Aorta (tissue), 5 donors: Measurements from ENCODE around the gene CIRBP. TPM values are rescaled to one million over a fixed set of nuclear protein-coding genes. Genes with fewer than 3 reads are reported as not detected.

ENCODE experiments used
- ATAC-seq: fragments of 200-7000 bp; cut with Tn5 transposase; one replicate; pipeline ENCODE4 v1.9.1; 2022; ENCODE audit warnings: moderate library complexity; ENCODE audit not compliant: low FRiP score
- DNase-seq, 2 donors: peaks; one replicate each; pipeline ENCODE4 v3.0.0-alpha.2; 2020
- H3K27ac ChIP-seq, 2 donors: one replicate each; pipeline ENCODE4 v1.5.1; 2013; ENCODE audit warnings: low read length in 2 of 2, mild to moderate bottlenecking in 2 of 2, moderate library complexity in 2 of 2, control low read depth in 1 of 2, inconsistent platforms in 1 of 2, low read depth in 1 of 2
- H3K27me3 ChIP-seq, 2 donors: one replicate each; pipeline ENCODE4 v1.6.1; 2013; ENCODE audit warnings: control low read depth in 1 of 2, low read length in 1 of 2, mild to moderate bottlenecking in 1 of 2, moderate library complexity in 1 of 2; ENCODE audit not compliant: insufficient read depth in 2 of 2, control insufficient read depth in 1 of 2
- H3K36me3 ChIP-seq, 2 donors: one replicate each; pipeline ENCODE4 v1.6.1; 2013; ENCODE audit warnings: control low read depth in 1 of 2, low read length in 1 of 2, mild to moderate bottlenecking in 1 of 2; ENCODE audit not compliant: insufficient read depth in 2 of 2, control insufficient read depth in 1 of 2
- H3K4me1 ChIP-seq, 2 donors: one replicate each; pipeline ENCODE4 v1.6.1; 2013; ENCODE audit warnings: low read length in 2 of 2, control low read depth in 1 of 2, mild to moderate bottlenecking in 1 of 2, moderate library complexity in 1 of 2; ENCODE audit not compliant: insufficient read depth in 2 of 2, control insufficient read depth in 1 of 2
- H3K4me3 ChIP-seq, 2 donors: one replicate each; pipeline ENCODE4 v1.5.1; 2013; ENCODE audit warnings: low read length in 2 of 2, control low read depth in 1 of 2, mild to moderate bottlenecking in 1 of 2
- H3K9me3 ChIP-seq: one replicate; pipeline ENCODE4 v1.6.1; 2013; ENCODE audit warnings: mild to moderate bottlenecking, low read length; ENCODE audit not compliant: control insufficient read depth
- WGBS, 2 donors: extraction: QIAGEN DNeasy Blood & Tissue Kit; methylation state at CpG; one replicate each; pipeline ENCODE4 v1.1.7; 2013; 5-methylcytosine and 5-hydroxymethylcytosine counted together
- intact Hi-C, 2 donors: fragments of 100-400 bp; cut with DNase I; formaldehyde crosslinking; loops; one replicate each; pipeline versions ENCODE4 v1.14.2 to v1.15.0; 2022
- polyA plus RNA-seq, 2 donors: library from polyadenylated mRNA; stranded (reverse); fragments of 200-250 nt; gene quantifications; one replicate each; pipeline ENCODE4 v1.2.3, GENCODE V29; 2013
- total RNA-seq, 2 donors: library from RNA; stranded (reverse); fragmentation: NEBNext Ultra II Directional; extraction: Animal tissue kit (Norgen Biotek cat#: 25700); gene quantifications; one replicate each; pipeline ENCODE4 v1.2.1, GENCODE V29; 2021
- donor health status: healthy with polysubstance abuse.
- donor health status: Bipolar disorder and iron deficiency.
- donor health status: DM: no; HTN: no; CAD: no.
- donor health status: DM: no; HTN: no; CAD: no.
- donor health status: DM: yes; HTN: yes; CAD: no.

The CIRBP gene
- total and polyA plus RNA-seq, 4 donors, result 252 to 1,634 (median 394) TPM

GRCh38 chr19:1275976-1276627 is 7.0 kb downstream of the CIRBP start:
- intact Hi-C loops, result loop anchor here in 1 of 2 donors (2.0 to 10.0 kb wide), 3 partner anchors 81 to 229 kb away; partner anchors contain the start of gene NDUFS7
- Histone ChIP-seq H3K9me3 (no peaks in the 10 kb centered on the region), H3K27me3 (no peaks in the 10 kb centered on the region), H3K4me1 (no peaks in the 10 kb centered on the region), H3K4me3 (peak overlapping the region; percentile 11 to 18), H3K36me3 (peaks cover 0 to 7% of the 10 kb centered on the region in 2 donors), H3K27ac (peak overlapping the region in 1 of 2 donors; percentile 29)
- ATAC-seq (no peak), DNase-seq (no peak)
- WGBS, 2 donors, result 11 to 12% methylated on average over 40 to 43 of the region's 43 CpGs

GRCh38 chr19:1276628-1277022 is 7.5 kb downstream of the CIRBP start:
- Histone ChIP-seq H3K27me3 (no peaks in the 10 kb centered on the region), H3K4me1 (no peaks in the 10 kb centered on the region), H3K9me3 (no peaks in the 10 kb centered on the region), H3K36me3 (peaks cover 0 to 7% of the 10 kb centered on the region in 2 donors), H3K4me3 (no peak overlapping the region), H3K27ac (no peak overlapping the region)
- intact Hi-C loops, result loop anchor here in 1 of 2 donors (2.0 to 10.0 kb wide), 3 partner anchors 81 to 228 kb away; partner anchors contain the start of gene NDUFS7
- no peak for ATAC-seq
- no peak for DNase-seq
- 82 to 86% methylated on average over 10 of the region's 10 CpGs for WGBS, 2 donors

GRCh38 chr19:1277061-1277460 is 7.9 kb downstream of the CIRBP start:
- WGBS, 2 donors, result 88 to 92% methylated on average over 14 to 15 of the region's 15 CpGs
- peaks cover 0 to 7% of the 10 kb centered on the region in 2 donors for H3K36me3 ChIP-seq
- H3K27me3 ChIP-seq, result no peaks in the 10 kb centered on the region
- H3K4me3 ChIP-seq, result no peak overlapping the region
- H3K9me3 ChIP-seq, result no peaks in the 10 kb centered on the region
- H3K27ac ChIP-seq, result no peak overlapping the region
- DNase-seq, result no peak
- intact Hi-C loops, result loop anchor here in 1 of 2 donors (2.0 to 10.0 kb wide), 3 partner anchors 80 to 228 kb away; partner anchors contain the start of gene NDUFS7
- ATAC-seq, result no peak
- H3K4me1 ChIP-seq, result no peaks in the 10 kb centered on the region

- no peak for DNase-seq
- Histone ChIP-seq H3K36me3 (peaks cover 0 to 7% of the 10 kb centered on the region in 2 donors), H3K4me3 (no peak overlapping the region), H3K27me3 (no peaks in the 10 kb centered on the region), H3K9me3 (no peaks in the 10 kb centered on the region), H3K4me1 (no peaks in the 10 kb centered on the region), H3K27ac (no peak overlapping the region)
- no peak for ATAC-seq
- WGBS, 2 donors, result 82 to 89% methylated on average over 11 to 12 of the region's 12 CpGs
- intact Hi-C loops, result loop anchor here in 1 of 2 donors (5.0 to 10.0 kb wide), 2 partner anchors 79 to 227 kb away; no protein-coding TSS in a partner anchor
Observed at GRCh38 chr19:1278074-1278473, 8.9 kb downstream of the CIRBP start.

- no peaks in the 10 kb centered on the region for H3K9me3 ChIP-seq
- intact Hi-C loops, result loop anchor here in 1 of 2 donors (5.0 to 10.0 kb wide), 2 partner anchors 78 to 226 kb away; no protein-coding TSS in a partner anchor
- no peaks in the 10 kb centered on the region for H3K27me3 ChIP-seq
- no peaks in the 10 kb centered on the region for H3K4me1 ChIP-seq
- no peak for ATAC-seq
- H3K27ac ChIP-seq, result no peak overlapping the region
- no peak overlapping the region for H3K4me3 ChIP-seq
- 83 to 85% methylated on average over 25 of the region's 25 CpGs for WGBS, 2 donors
- no peak for DNase-seq
- peaks cover 0 to 4% of the 10 kb centered on the region in 2 donors for H3K36me3 ChIP-seq
Observed at GRCh38 chr19:1278713-1279660, 9.9 kb downstream of the CIRBP start.

GRCh38 chr19:1279782-1280341 is 10.7 kb downstream of the CIRBP start:
- intact Hi-C loops, result loop anchor here in 1 of 2 donors (5.0 to 10.0 kb wide), 3 partner anchors 77 to 225 kb away; partner anchors contain the start of gene GAMT
- ATAC-seq, result peak; percentile 63
- H3K36me3 ChIP-seq, result no peaks in the 10 kb centered on the region
- no peak overlapping the region for H3K4me3 ChIP-seq
- no peaks in the 10 kb centered on the region for H3K27me3 ChIP-seq
- 23 to 26% methylated on average over 10 of the region's 10 CpGs for WGBS, 2 donors
- H3K4me1 ChIP-seq, result no peaks in the 10 kb centered on the region
- H3K9me3 ChIP-seq, result no peaks in the 10 kb centered on the region
- no peak overlapping the region for H3K27ac ChIP-seq
- peak; percentile 87 to 94 for DNase-seq

GRCh38 chr19:1280636-1281568 is 11.8 kb downstream of the CIRBP start:
- Histone ChIP-seq H3K27me3 (no peaks in the 10 kb centered on the region), H3K4me3 (no peak overlapping the region), H3K9me3 (no peaks in the 10 kb centered on the region), H3K27ac (no peak overlapping the region), H3K36me3 (no peaks in the 10 kb centered on the region), H3K4me1 (no peaks in the 10 kb centered on the region)
- 84 to 86% methylated on average over 53 of the region's 53 CpGs for WGBS, 2 donors
- ATAC-seq (no peak), DNase-seq (no peak)
- intact Hi-C loops, result loop anchor here in 1 of 2 donors (5.0 kb wide), 1 partner anchor 121 kb away; the partner anchor contains the start of gene GAMT
